ENCODE results near the gene MLLT1.

GRCh38 chr19:6250909-6251308 lies 28.9 kb downstream of the MLLT1 start:
- TF ChIP-seq CTCF (conservative IDR thresholded peaks at IDR 0.05; ENCODE audit: low read depth, low read length) (no peak), EZH2 (IDR thresholded peaks at IDR 0.05; ENCODE audit: borderline replicate concordance, low read depth, low read length, poor library complexity, severe bottlenecking) (no peak)
